ENCODE results near the gene OST4. TPM values are rescaled to one million over a fixed set of nuclear protein-coding genes. Genes with fewer than 3 reads are reported as not detected.

The OST4 gene
- total RNA-seq, 1 donor from 2014 or later = 395 TPM

DNA sequence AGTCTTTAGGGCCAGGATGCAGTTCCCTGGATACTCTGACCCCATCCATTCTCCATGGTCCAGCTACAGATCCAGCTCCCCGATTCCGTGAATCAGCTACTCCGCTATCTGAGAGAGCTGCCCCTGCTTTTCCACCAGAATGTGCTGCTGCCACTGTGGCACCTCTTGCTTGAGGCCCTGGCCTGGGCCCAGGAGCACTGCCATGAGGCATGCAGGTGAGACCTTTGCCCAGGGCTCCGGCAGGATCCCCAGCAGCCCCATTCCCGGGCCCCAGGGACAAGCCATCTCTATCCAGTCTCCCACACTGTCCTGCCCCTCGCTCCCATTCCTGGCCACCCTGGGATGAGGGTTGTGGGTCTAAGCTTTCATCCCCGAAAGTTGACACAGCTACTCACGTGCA, 31.2 kb downstream of the OST4 start:
- peaks cover 81% of the 10 kb centered on the region for H4K20me1 ChIP-seq (ENCODE audit: insufficient read depth, low read length)
- Mint-ChIP-seq H3K36me3 (ENCODE audit: low read depth, unreplicated experiment) (peaks cover 32% of the 10 kb centered on the region), H3K4me3 (ENCODE audit: unreplicated experiment) (no peak overlapping the region), H3K27me3 (ENCODE audit: low read depth, unreplicated experiment) (no peaks in the 10 kb centered on the region), H3K27ac (ENCODE audit: unreplicated experiment) (no peak overlapping the region), H3K9me3 (ENCODE audit: unreplicated experiment) (no peaks in the 10 kb centered on the region), H3K4me1 (ENCODE audit: low read depth, unreplicated experiment) (peaks cover under 1% of the 10 kb centered on the region)
- peaks cover 46% of the 10 kb centered on the region for H3K36me3 ChIP-seq (ENCODE audit: insufficient read depth, low read length)
- H3K79me2 ChIP-seq (ENCODE audit: insufficient read depth, low read length) = peaks cover 13% of the 10 kb centered on the region
- FAIRE-seq (no peak), DNase-seq (ENCODE audit: low read depth) (no peak)
- no peak overlapping the region for H3K4me3 ChIP-seq (ENCODE audit: insufficient read depth, low read depth, low read length)
- H3K27ac ChIP-seq (ENCODE audit: low read depth, low read length) = no peak overlapping the region
- no peak overlapping the region for H2AFZ ChIP-seq (ENCODE audit: low read depth, low read length)
- H3K9ac ChIP-seq (ENCODE audit: low read length) = no peak overlapping the region
- no peak for TF ChIP-seq EZH2 (IDR thresholded peaks at IDR 0.05; ENCODE audit: insufficient read depth, low read length)
- no peak for TF ChIP-seq CTCF (IDR thresholded peaks at IDR 0.05; ENCODE audit: insufficient read depth, low read depth, low read length)
- no peak overlapping the region for H3K4me2 ChIP-seq (ENCODE audit: low read length)
- H3K9me3 ChIP-seq (ENCODE audit: insufficient read depth, low read depth, low read length) = no peaks in the 10 kb centered on the region
- H3K27me3 ChIP-seq (ENCODE audit: insufficient read depth, low read length) = no peaks in the 10 kb centered on the region
- peaks cover 7% of the 10 kb centered on the region for H3K4me1 ChIP-seq (ENCODE audit: insufficient read depth, low read length)

- H3K4me3 ChIP-seq (ENCODE audit: insufficient read depth, low read depth, low read length) = no peak overlapping the region
- H3K4me1 ChIP-seq (ENCODE audit: insufficient read depth, low read length) = peaks cover 7% of the 10 kb centered on the region
- Mint-ChIP-seq H3K9me3 (ENCODE audit: unreplicated experiment) (no peaks in the 10 kb centered on the region), H3K27me3 (ENCODE audit: low read depth, unreplicated experiment) (no peaks in the 10 kb centered on the region), H3K36me3 (ENCODE audit: low read depth, unreplicated experiment) (peaks cover 33% of the 10 kb centered on the region), H3K4me1 (ENCODE audit: low read depth, unreplicated experiment) (peaks cover 5% of the 10 kb centered on the region), H3K4me3 (ENCODE audit: unreplicated experiment) (no peak overlapping the region), H3K27ac (ENCODE audit: unreplicated experiment) (no peak overlapping the region)
- DNase-seq (ENCODE audit: low read depth) (no peak), FAIRE-seq (no peak)
- no peaks in the 10 kb centered on the region for H3K27me3 ChIP-seq (ENCODE audit: insufficient read depth, low read length)
- H3K79me2 ChIP-seq (ENCODE audit: insufficient read depth, low read length) = peaks cover 17% of the 10 kb centered on the region
- H4K20me1 ChIP-seq (ENCODE audit: insufficient read depth, low read length) = peaks cover 85% of the 10 kb centered on the region
- no peaks in the 10 kb centered on the region for H3K9me3 ChIP-seq (ENCODE audit: insufficient read depth, low read depth, low read length)
- H3K9ac ChIP-seq (ENCODE audit: low read length) = no peak overlapping the region
- no peak overlapping the region for H3K4me2 ChIP-seq (ENCODE audit: low read length)
- peaks cover 50% of the 10 kb centered on the region for H3K36me3 ChIP-seq (ENCODE audit: insufficient read depth, low read length)
- H2AFZ ChIP-seq (ENCODE audit: low read depth, low read length) = no peak overlapping the region
- H3K27ac ChIP-seq (ENCODE audit: low read depth, low read length) = no peak overlapping the region
- TF ChIP-seq EZH2 (IDR thresholded peaks at IDR 0.05; ENCODE audit: insufficient read depth, low read length) = no peak
- no peak for TF ChIP-seq CTCF (IDR thresholded peaks at IDR 0.05; ENCODE audit: insufficient read depth, low read depth, low read length)
Measured at GRCh38 chr2:27039871-27040270, 31.6 kb downstream of the OST4 start.

GRCh38 chr2:27039426-27039825, 32.0 kb downstream of the OST4 start:
- Histone ChIP-seq H3K4me3 (ENCODE audit: insufficient read depth, low read depth, low read length) (no peak overlapping the region), H4K20me1 (ENCODE audit: insufficient read depth, low read length) (peaks cover 88% of the 10 kb centered on the region), H3K9ac (ENCODE audit: low read length) (no peak overlapping the region), H3K79me2 (ENCODE audit: insufficient read depth, low read length) (peaks cover 21% of the 10 kb centered on the region), H3K9me3 (ENCODE audit: insufficient read depth, low read depth, low read length) (no peaks in the 10 kb centered on the region), H3K4me1 (ENCODE audit: insufficient read depth, low read length) (peaks cover 7% of the 10 kb centered on the region), H3K36me3 (ENCODE audit: insufficient read depth, low read length) (peaks cover 52% of the 10 kb centered on the region), H3K27ac (ENCODE audit: low read depth, low read length) (no peak overlapping the region), H3K4me2 (ENCODE audit: low read length) (no peak overlapping the region), H3K27me3 (ENCODE audit: insufficient read depth, low read length) (no peaks in the 10 kb centered on the region), H2AFZ (ENCODE audit: low read depth, low read length) (no peak overlapping the region)
- Mint-ChIP-seq H3K4me1 (ENCODE audit: low read depth, unreplicated experiment) (peaks cover 5% of the 10 kb centered on the region), H3K27me3 (ENCODE audit: low read depth, unreplicated experiment) (no peaks in the 10 kb centered on the region), H3K27ac (ENCODE audit: unreplicated experiment) (no peak overlapping the region), H3K36me3 (ENCODE audit: low read depth, unreplicated experiment) (peaks cover 30% of the 10 kb centered on the region), H3K9me3 (ENCODE audit: unreplicated experiment) (no peaks in the 10 kb centered on the region), H3K4me3 (ENCODE audit: unreplicated experiment) (no peak overlapping the region)
- TF ChIP-seq EZH2 (IDR thresholded peaks at IDR 0.05; ENCODE audit: insufficient read depth, low read length) (no peak), CTCF (IDR thresholded peaks at IDR 0.05; ENCODE audit: insufficient read depth, low read depth, low read length) (no peak)
- FAIRE-seq (no peak), DNase-seq (ENCODE audit: low read depth) (no peak)

All from astrocyte (in vitro differentiated cells and primary cell).